Right atrium auricular region (tissue), 2 donors: Measurements from ENCODE around the gene CACNA1A. TPM values are rescaled to one million over a fixed set of nuclear protein-coding genes. Genes with fewer than 3 reads are reported as not detected.

Experiments
- DNase-seq: peaks from one replicate; pipeline ENCODE4 v3.0.0-alpha.2; 2019; ENCODE audit warnings: low spot score
- H3K27ac ChIP-seq, 2 donors: fragments of 200-600 bp; sonication (generic); 1 replicate in 1 of 2; 2 replicates in 1 of 2; pipeline ENCODE4 v1.5.1; 2016 to 2019
- H3K27me3 ChIP-seq, 2 donors: fragments of 200-600 bp; sonication (generic); one replicate each; pipeline versions ENCODE4 v1.5.1 to v1.6.0; 2017 to 2019
- H3K36me3 ChIP-seq: fragments of 200-600 bp; sonication (generic); one replicate; pipeline ENCODE4 v1.5.1; 2016
- H3K4me1 ChIP-seq, 2 donors: fragments of 200-600 bp; sonication (generic); one replicate each; pipeline versions ENCODE4 v1.5.1 to v1.6.0; 2017 to 2019
- H3K4me3 ChIP-seq, 2 donors: fragments of 200-600 bp; sonication (generic); 1 replicate in 1 of 2; 2 replicates in 1 of 2; pipeline ENCODE4 v1.5.1; 2017 to 2019; ENCODE audit warnings: mild to moderate bottlenecking in 1 of 2, moderate library complexity in 1 of 2
- H3K9me3 ChIP-seq, 2 donors: fragments of 200-600 bp; sonication (generic); one replicate each; pipeline ENCODE4 v1.5.1; 2019
- total RNA-seq, 2 donors: library from RNA; depleted of rRNA; stranded (reverse); fragments of >200 nt; gene quantifications; one replicate each; pipeline ENCODE4 v1.1.0, GENCODE V29; 2016
- TF ChIP-seq, protein P1 (sequence below), 2 donors: fragments of 200-600 bp; sonication (generic); IDR thresholded peaks; one replicate each; pipeline ENCODE4 v1.5.1; 2019; ENCODE audit warnings: antibody characterized with exemption in 2 of 2

Gene CACNA1A
- total RNA-seq, 2 donors from 2014 or later, result 0.28 to 0.48 TPM

DNA sequence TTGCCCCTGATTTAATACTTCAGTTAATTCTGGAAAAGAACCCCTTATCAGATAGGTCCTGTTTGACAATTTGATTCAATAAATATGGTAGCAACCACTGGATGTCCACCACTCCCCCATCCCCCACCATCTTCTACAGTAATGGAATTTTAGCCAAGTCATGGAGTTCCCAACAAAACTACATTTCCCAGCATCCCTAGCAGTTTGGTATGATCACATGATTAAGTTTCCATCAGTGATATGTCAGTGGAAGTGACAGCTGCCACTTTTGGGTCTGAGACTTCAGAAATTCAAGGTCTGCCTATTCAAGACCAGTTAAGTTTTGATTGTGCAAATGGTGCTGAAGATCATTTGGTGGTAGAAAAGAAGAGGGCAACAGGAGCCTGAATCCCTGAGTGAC is 85.5 kb downstream of the CACNA1A start:
- Histone ChIP-seq H3K9me3 (peaks cover 3 to 42% of the 10 kb centered on the region in 2 donors), H3K36me3 (no peaks in the 10 kb centered on the region), H3K27me3 (no peaks in the 10 kb centered on the region), H3K4me3 (no peak overlapping the region), H3K27ac (no peak overlapping the region), H3K4me1 (no peaks in the 10 kb centered on the region)
- TF ChIP-seq, protein P1, sequence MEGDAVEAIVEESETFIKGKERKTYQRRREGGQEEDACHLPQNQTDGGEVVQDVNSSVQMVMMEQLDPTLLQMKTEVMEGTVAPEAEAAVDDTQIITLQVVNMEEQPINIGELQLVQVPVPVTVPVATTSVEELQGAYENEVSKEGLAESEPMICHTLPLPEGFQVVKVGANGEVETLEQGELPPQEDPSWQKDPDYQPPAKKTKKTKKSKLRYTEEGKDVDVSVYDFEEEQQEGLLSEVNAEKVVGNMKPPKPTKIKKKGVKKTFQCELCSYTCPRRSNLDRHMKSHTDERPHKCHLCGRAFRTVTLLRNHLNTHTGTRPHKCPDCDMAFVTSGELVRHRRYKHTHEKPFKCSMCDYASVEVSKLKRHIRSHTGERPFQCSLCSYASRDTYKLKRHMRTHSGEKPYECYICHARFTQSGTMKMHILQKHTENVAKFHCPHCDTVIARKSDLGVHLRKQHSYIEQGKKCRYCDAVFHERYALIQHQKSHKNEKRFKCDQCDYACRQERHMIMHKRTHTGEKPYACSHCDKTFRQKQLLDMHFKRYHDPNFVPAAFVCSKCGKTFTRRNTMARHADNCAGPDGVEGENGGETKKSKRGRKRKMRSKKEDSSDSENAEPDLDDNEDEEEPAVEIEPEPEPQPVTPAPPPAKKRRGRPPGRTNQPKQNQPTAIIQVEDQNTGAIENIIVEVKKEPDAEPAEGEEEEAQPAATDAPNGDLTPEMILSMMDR (IDR thresholded peaks at IDR 0.05), result no peak
- no peak for DNase-seq

DNA sequence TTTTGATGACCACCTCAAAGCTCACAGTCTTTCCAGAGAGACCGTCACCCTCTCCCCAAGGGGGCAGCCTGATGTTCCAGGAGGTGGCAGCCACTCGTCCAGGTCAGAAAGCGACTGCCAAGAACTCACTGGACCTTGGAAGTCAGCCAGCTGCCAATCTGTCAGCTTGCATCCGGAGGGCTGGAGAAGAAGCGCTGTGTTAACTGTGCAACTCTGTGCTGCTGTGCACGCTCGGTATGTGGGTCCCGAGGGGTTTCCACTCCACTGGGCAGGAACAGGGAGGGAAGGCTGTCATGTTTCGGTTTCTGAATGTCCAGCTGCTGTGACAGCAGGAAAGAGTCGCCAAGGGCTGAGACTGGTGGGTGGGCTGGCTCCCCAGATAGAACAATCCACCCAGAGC is 89.2 kb downstream of the CACNA1A start:
- Histone ChIP-seq H3K4me3 (no peak overlapping the region), H3K27ac (no peak overlapping the region), H3K4me1 (no peaks in the 10 kb centered on the region), H3K27me3 (no peaks in the 10 kb centered on the region), H3K36me3 (no peaks in the 10 kb centered on the region), H3K9me3 (peaks cover 0 to 15% of the 10 kb centered on the region in 2 donors)
- TF ChIP-seq, protein P1 (IDR thresholded peaks at IDR 0.05), result no peak
- DNase-seq, result no peak

DNA sequence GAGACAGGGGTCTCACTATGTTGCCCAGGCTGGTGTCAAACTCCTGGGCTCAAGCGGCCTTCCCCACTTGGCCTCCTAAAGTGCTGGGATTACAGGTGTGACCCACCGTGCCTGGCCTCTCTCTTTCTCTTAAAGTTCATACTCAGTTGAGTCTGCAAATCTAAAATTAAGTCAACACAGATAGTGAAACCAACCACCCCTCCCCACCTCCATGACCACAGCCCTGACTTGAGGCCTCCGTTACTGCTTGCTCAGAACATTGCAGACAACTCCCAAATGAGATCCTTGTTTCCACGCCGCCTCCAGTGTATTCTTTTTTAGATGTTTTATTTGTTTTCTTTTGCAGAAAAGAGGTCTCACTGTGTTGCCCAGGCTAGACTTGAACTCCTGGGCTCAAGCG is 94.4 kb downstream of the CACNA1A start:
- H3K9me3 ChIP-seq, result no peaks in the 10 kb centered on the region
- H3K27ac ChIP-seq, result no peak overlapping the region
- no peak overlapping the region for H3K4me3 ChIP-seq
- no peaks in the 10 kb centered on the region for H3K36me3 ChIP-seq
- no peaks in the 10 kb centered on the region for H3K27me3 ChIP-seq
- TF ChIP-seq, protein P1 (IDR thresholded peaks at IDR 0.05), result no peak
- no peaks in the 10 kb centered on the region for H3K4me1 ChIP-seq
- DNase-seq, result no peak

DNA sequence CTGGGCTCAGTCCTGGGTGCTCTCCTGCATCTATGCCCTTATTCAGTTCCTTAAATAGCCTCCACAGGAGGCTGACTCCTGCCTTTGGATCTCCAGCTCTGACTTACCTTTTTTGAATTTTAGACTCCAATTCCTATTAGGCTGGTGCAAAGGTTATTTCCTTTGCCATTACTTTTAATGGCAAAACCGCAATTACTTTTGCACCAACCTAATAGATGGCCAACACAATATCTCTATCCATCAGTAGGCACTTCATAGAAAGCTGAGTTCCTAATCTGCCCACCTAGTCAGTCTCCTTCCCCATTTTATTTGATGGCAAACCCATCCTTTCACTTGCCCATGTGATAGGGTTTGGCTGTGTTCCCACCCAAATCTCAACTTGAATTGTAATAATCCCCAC is 95.3 kb downstream of the CACNA1A start:
- no peaks in the 10 kb centered on the region for H3K9me3 ChIP-seq

DNA sequence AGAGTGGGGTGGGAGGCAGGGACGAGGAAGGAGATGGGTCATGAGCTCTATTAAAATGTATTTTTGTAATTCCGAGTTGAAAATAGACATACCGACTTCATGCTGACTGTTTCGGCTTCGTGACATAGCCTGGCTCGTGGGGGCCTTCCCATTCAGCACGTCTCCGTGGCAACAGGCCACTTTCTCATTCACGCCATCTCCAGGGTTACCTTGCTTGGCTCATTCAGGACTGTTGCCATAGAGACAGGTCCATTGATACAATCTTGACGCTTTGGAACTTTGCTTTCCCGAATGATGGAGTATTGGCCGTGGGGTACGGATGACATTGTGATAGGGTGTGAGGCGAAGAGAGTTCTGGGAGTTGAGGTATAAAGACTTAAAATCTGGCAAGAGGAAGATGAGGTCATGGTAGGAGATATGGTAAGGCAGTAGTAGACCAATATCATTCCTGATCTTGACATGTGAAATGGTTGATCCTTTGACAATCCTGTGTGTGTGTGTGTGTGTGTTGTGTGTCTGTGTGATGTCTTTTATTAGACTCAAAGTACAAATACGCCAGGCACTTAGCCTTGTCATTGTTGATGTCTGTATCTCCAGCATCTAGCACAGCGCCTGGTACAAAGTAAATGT is 97.3 kb downstream of the CACNA1A start:
- Histone ChIP-seq H3K4me3 (no peak overlapping the region), H3K36me3 (no peaks in the 10 kb centered on the region), H3K9me3 (no peaks in the 10 kb centered on the region), H3K27me3 (no peaks in the 10 kb centered on the region), H3K4me1 (no peaks in the 10 kb centered on the region), H3K27ac (no peak overlapping the region)
- no peak for DNase-seq
- TF ChIP-seq, protein P1 (IDR thresholded peaks at IDR 0.05), result no peak

More for the DNA sequence above, 95.3 kb downstream of the CACNA1A start:
- Histone ChIP-seq H3K27me3 (no peaks in the 10 kb centered on the region), H3K4me1 (no peaks in the 10 kb centered on the region), H3K36me3 (no peaks in the 10 kb centered on the region), H3K27ac (no peak overlapping the region), H3K4me3 (no peak overlapping the region)
- TF ChIP-seq, protein P1 (IDR thresholded peaks at IDR 0.05), result no peak
- no peak for DNase-seq

DNA sequence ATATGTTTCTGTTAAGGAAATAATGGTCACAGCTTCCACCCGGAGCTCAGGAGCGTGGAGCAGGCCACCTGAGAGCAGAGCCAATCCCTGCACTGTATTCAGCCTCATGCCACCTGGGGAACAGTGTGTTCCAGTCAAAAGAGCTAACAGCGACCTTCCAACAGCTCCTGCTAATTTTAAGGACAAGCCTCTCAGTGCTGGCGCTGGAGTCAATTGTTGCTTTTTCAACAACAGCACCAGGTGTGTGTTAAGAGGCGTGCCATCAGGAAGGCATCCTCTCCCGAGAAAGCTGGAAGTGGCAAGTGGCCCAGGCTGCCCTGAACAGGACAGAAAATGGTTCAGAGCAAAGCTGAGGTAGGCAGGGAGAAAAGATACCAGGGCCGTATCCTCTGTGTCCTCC is 102.0 kb downstream of the CACNA1A start:
- Histone ChIP-seq H3K27me3 (no peaks in the 10 kb centered on the region), H3K36me3 (no peaks in the 10 kb centered on the region), H3K27ac (no peak overlapping the region), H3K4me3 (no peak overlapping the region), H3K4me1 (no peaks in the 10 kb centered on the region), H3K9me3 (peaks cover 0 to 13% of the 10 kb centered on the region in 2 donors)
- DNase-seq, result no peak
- TF ChIP-seq, protein P1 (IDR thresholded peaks at IDR 0.05), result no peak
